GM10266 (cell line): ENCODE measurements around the gene TMEM178B.

Experiments used
- DNase-seq: peaks from one replicate; pipeline ENCODE4 v3.0.0; 2012; ENCODE audit errors: extremely low spot score
- CTCF ChIP-seq: IDR thresholded peaks from 2 replicates; pipeline ENCODE4 v1.5.1; 2012; ENCODE audit warnings: mild to moderate bottlenecking, low read depth; ENCODE audit not compliant: control insufficient read depth, insufficient read depth; ENCODE audit errors: missing control alignments

TMEM178B gene

GRCh38 chr7:141231018-141231792 lies 157.3 kb downstream of the TMEM178B start:
- peak; percentile 6 for TF ChIP-seq CTCF
- no peak for DNase-seq

GRCh38 chr7:141232286-141233051 lies 158.6 kb downstream of the TMEM178B start:
- no peak for TF ChIP-seq CTCF
- DNase-seq = no peak

DNA sequence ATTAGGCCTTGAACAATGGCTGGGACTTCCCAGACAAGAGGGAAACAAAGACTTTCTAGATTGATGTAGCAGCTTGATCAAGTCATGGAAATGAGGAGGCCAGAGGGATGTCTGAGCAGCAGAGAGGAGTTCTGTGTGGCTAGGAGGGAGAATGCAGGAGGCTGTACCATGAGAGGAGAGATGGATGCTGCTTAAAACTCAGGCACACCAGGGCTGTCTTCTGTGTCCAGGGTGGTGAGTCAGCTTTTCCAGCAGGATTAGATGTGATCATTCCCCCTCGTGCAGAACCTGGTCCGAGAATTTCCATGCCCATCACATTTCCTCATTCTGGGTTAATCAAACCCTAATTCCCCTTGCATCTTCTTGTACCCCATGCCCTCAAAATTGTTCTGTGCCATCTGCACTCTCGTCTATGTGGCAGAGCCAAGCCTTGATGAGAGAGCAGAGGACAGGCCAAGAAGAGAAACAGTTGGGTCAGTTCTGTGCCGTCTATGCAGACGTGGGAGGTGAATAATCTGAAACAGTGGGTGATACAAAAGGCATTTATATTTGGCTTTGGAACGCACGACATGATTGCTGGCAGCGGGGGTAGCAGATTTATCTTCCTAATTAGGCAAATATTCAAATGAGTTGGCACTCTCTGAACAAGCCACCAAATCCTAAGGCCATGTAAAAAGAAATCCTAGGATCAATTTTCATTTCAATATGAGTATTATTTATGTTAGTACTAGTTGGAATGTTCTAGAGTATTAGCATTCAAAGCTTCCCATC lies 160.7 kb downstream of the TMEM178B start:
- no peak for DNase-seq
- TF ChIP-seq CTCF = no peak

DNA sequence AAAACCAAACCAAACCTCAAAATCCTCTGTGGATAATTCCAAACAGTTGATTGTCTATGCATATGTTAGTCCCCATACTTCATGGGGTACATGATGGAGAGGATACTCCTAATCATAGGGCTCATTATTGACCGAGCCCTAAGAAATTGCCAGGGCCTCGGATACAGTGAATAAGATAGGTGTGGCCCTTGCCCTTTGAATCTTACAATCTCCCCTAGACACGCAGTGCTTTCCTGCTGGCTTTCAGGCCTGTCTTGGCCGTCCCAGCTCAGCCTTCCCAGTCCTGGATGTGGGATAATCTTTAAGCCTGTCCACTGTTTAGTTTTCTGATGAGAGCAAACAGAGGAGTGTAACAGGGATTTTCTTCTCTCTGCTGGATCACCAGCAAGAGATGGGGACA lies 161.8 kb downstream of the TMEM178B start:
- DNase-seq = no peak
- no peak for TF ChIP-seq CTCF

DNA sequence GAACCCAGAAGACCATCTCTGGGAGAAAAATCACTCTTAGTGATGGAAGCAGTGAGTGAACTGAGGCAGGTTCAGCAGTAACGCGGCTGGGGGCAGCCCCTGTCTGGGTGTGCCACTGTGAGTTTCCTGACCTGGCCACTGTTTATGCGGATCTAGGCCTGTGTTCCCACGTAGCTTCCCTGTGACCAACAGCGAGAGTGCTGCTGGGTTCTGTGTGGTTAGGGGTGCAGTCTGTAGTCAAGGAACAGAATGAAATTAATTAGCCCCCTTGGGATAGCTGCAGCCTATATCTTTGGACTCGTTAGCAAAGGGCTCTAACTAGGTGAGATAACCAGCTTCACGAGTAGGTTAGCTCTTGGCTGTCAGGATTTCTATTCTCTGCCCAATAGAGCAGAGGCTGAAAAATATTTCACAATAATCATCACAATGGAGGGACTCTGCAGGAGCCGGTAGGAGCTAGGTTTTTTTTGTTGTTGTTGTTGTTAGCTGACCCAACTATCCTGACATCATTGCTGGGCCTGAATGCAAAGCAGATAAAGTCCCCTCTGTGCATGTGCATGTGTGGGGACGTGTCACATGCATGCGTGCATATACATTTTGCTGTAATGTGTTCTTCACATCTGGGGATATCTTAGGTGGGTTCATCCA lies 164.9 kb downstream of the TMEM178B start:
- DNase-seq = no peak
- TF ChIP-seq CTCF = no peak

- no peak for TF ChIP-seq CTCF
These were observed 165.8 kb downstream of the TMEM178B start for GRCh38 chr7:141239661-141240060.

GRCh38 chr7:141242568-141242967 lies 168.7 kb downstream of the TMEM178B start:
- no peak for DNase-seq
- no peak for TF ChIP-seq CTCF

More at GRCh38 chr7:141239661-141240060, 165.8 kb downstream of the TMEM178B start:
- no peak for DNase-seq
